T-helper 2 cell (primary cell): ENCODE data around the gene SHANK1.
"Not testable (repeated sequence)": the region's sequence is repeated elsewhere in the genome, so short reads cannot be mapped to it uniquely, and the experiment has no call there.

ENCODE experiments used
- DNase-seq, 5 experiments: peaks; one replicate each; pipeline versions ENCODE4 v3.0.0 to v3.0.0-alpha.2; 2012 to 2022

The SHANK1 gene

GRCh38 chr19:50632151-50632835 is 87.3 kb downstream of the SHANK1 start:
- no peak for DNase-seq

GRCh38 chr19:50629801-50630200 is 89.8 kb downstream of the SHANK1 start:
- no peak for DNase-seq

GRCh38 chr19:50629194-50629593 is 90.4 kb downstream of the SHANK1 start:
- DNase-seq = no peak

- DNase-seq = no peak
Observed at GRCh38 chr19:50628551-50628950, 91.1 kb downstream of the SHANK1 start.

- DNase-seq = no peak
Observed at GRCh38 chr19:50628146-50628545, 91.5 kb downstream of the SHANK1 start.

GRCh38 chr19:50626795-50627194 is 92.8 kb downstream of the SHANK1 start:
- no peak for DNase-seq

- no peak for DNase-seq
Observed at GRCh38 chr19:50626011-50626410, 93.6 kb downstream of the SHANK1 start.

GRCh38 chr19:50624949-50625600 is 94.5 kb downstream of the SHANK1 start:
- DNase-seq = no peak

- DNase-seq = not testable (repeated sequence)
Observed at GRCh38 chr19:50620394-50620906, 99.2 kb downstream of the SHANK1 start.

GRCh38 chr19:50619184-50619583 is 100.4 kb downstream of the SHANK1 start:
- DNase-seq = not testable (repeated sequence)

- DNase-seq = not testable (repeated sequence)
Observed at GRCh38 chr19:50618379-50618778, 101.2 kb downstream of the SHANK1 start.

GRCh38 chr19:50612504-50613404 is 106.8 kb downstream of the SHANK1 start:
- not testable (repeated sequence) for DNase-seq
